ENCODE data around the gene CAMSAP1.
A peak's percentile ranks its signal among the peaks of the same experiment; 100 is the strongest.

Gene CAMSAP1

GRCh38 chr9:135780626-135781025 is 126.7 kb downstream of the CAMSAP1 start:
- Histone ChIP-seq H2AK5ac (ENCODE audit: low read length, severe bottlenecking) (no peak overlapping the region), H3K4me2 (ENCODE audit: low read length, poor library complexity, severe bottlenecking) (no peak overlapping the region), H2BK15ac (ENCODE audit: low read depth, poor library complexity, severe bottlenecking) (no peak overlapping the region), H3K9me3 (ENCODE audit: control insufficient read depth, low read length) (no peaks in the 10 kb centered on the region), H3K4ac (ENCODE audit: low read depth in 1 of 2, low read length in 2 of 2) (no peak overlapping the region), H3K18ac (ENCODE audit: low read depth in 1 of 2, low read length in 2 of 2) (no peak overlapping the region), H3K23ac (ENCODE audit: low read length in 2 of 2) (no peak overlapping the region), H3K4me3 (ENCODE audit: insufficient read depth in 1 of 2, low read depth in 1 of 2, low read length in 2 of 2) (no peak overlapping the region), H3K36me3 (ENCODE audit: control insufficient read depth in 1 of 2, insufficient read depth in 2 of 2, low read depth in 1 of 2, low read length in 2 of 2) (no peaks in the 10 kb centered on the region), H3K14ac (ENCODE audit: low read length in 2 of 2) (no peak overlapping the region), H3K9ac (ENCODE audit: low read length) (no peak overlapping the region), H3K27ac (ENCODE audit: low read length, poor library complexity, severe bottlenecking) (no peak overlapping the region), H4K8ac (ENCODE audit: low read length) (no peak overlapping the region), H2BK12ac (ENCODE audit: low read length in 2 of 2) (no peak overlapping the region), H3K4me1 (ENCODE audit: control insufficient read depth, insufficient read depth, low read depth, low read length) (no peaks in the 10 kb centered on the region), H2AFZ (ENCODE audit: low read depth, low read length) (no peak overlapping the region), H3K27me3 (ENCODE audit: control insufficient read depth in 1 of 2, insufficient read depth in 1 of 2, low read length in 2 of 2) (peaks cover 4 to 34% of the 10 kb centered on the region in 2 experiments), H2BK120ac (ENCODE audit: low read depth, low read length) (no peak overlapping the region), H2BK5ac (ENCODE audit: low read depth, low read length, poor library complexity, severe bottlenecking) (no peak overlapping the region), H3K79me1 (replicated peaks; ENCODE audit: low read length, poor library complexity, severe bottlenecking) (no peaks in the 10 kb centered on the region), H4K91ac (ENCODE audit: low read length) (no peak overlapping the region)
- DNase-seq: no peak
- WGBS: 84% methylated on average over 21 of the region's 21 CpGs

GRCh38 chr9:135780086-135780485 is 127.3 kb downstream of the CAMSAP1 start:
- H3K4ac ChIP-seq (ENCODE audit: low read depth in 1 of 2, low read length in 2 of 2): no peak overlapping the region
- no peak overlapping the region for H2BK15ac ChIP-seq (ENCODE audit: low read depth, poor library complexity, severe bottlenecking)
- H3K23ac ChIP-seq (ENCODE audit: low read length in 2 of 2): no peak overlapping the region
- no peak overlapping the region for H2AK5ac ChIP-seq (ENCODE audit: low read length, severe bottlenecking)
- no peak overlapping the region for H3K4me3 ChIP-seq (ENCODE audit: insufficient read depth in 1 of 2, low read depth in 1 of 2, low read length in 2 of 2)
- no peak overlapping the region for H2BK5ac ChIP-seq (ENCODE audit: low read depth, low read length, poor library complexity, severe bottlenecking)
- no peak for DNase-seq
- no peak overlapping the region for H4K8ac ChIP-seq (ENCODE audit: low read length)
- no peak overlapping the region for H3K14ac ChIP-seq (ENCODE audit: low read length in 2 of 2)
- H3K79me1 ChIP-seq (replicated peaks; ENCODE audit: low read length, poor library complexity, severe bottlenecking): no peaks in the 10 kb centered on the region
- H3K4me2 ChIP-seq (ENCODE audit: low read length, poor library complexity, severe bottlenecking): no peak overlapping the region
- H2BK12ac ChIP-seq (ENCODE audit: low read length in 2 of 2): no peak overlapping the region
- no peak overlapping the region for H4K91ac ChIP-seq (ENCODE audit: low read length)
- H3K4me1 ChIP-seq (ENCODE audit: control insufficient read depth, insufficient read depth, low read depth, low read length): no peaks in the 10 kb centered on the region
- H3K18ac ChIP-seq (ENCODE audit: low read depth in 1 of 2, low read length in 2 of 2): no peak overlapping the region
- 88% methylated on average over 16 of the region's 16 CpGs for WGBS
- H3K9ac ChIP-seq (ENCODE audit: low read length): no peak overlapping the region
- H2AFZ ChIP-seq (ENCODE audit: low read depth, low read length): no peak overlapping the region
- H3K9me3 ChIP-seq (ENCODE audit: control insufficient read depth, low read length): no peaks in the 10 kb centered on the region
- no peak overlapping the region for H3K27ac ChIP-seq (ENCODE audit: low read length, poor library complexity, severe bottlenecking)
- H3K27me3 ChIP-seq (ENCODE audit: control insufficient read depth in 1 of 2, insufficient read depth in 1 of 2, low read length in 2 of 2): peaks cover 4 to 34% of the 10 kb centered on the region in 2 experiments
- no peak overlapping the region for H2BK120ac ChIP-seq (ENCODE audit: low read depth, low read length)
- H3K36me3 ChIP-seq (ENCODE audit: control insufficient read depth in 1 of 2, insufficient read depth in 2 of 2, low read depth in 1 of 2, low read length in 2 of 2): no peaks in the 10 kb centered on the region

- no peak overlapping the region for H3K18ac ChIP-seq (ENCODE audit: low read depth in 1 of 2, low read length in 2 of 2)
- H3K9ac ChIP-seq (ENCODE audit: low read length): no peak overlapping the region
- no peak overlapping the region for H4K91ac ChIP-seq (ENCODE audit: low read length)
- H3K14ac ChIP-seq (ENCODE audit: low read length in 2 of 2): no peak overlapping the region
- no peaks in the 10 kb centered on the region for H3K79me1 ChIP-seq (replicated peaks; ENCODE audit: low read length, poor library complexity, severe bottlenecking)
- no peaks in the 10 kb centered on the region for H3K36me3 ChIP-seq (ENCODE audit: control insufficient read depth in 1 of 2, insufficient read depth in 2 of 2, low read depth in 1 of 2, low read length in 2 of 2)
- H3K27me3 ChIP-seq (ENCODE audit: control insufficient read depth in 1 of 2, insufficient read depth in 1 of 2, low read length in 2 of 2): peaks cover 4 to 34% of the 10 kb centered on the region in 2 experiments
- no peak overlapping the region for H2BK12ac ChIP-seq (ENCODE audit: low read length in 2 of 2)
- H3K4ac ChIP-seq (ENCODE audit: low read depth in 1 of 2, low read length in 2 of 2): no peak overlapping the region
- WGBS: 86% methylated on average over 14 of the region's 14 CpGs
- H3K27ac ChIP-seq (ENCODE audit: low read length, poor library complexity, severe bottlenecking): no peak overlapping the region
- no peaks in the 10 kb centered on the region for H3K9me3 ChIP-seq (ENCODE audit: control insufficient read depth, low read length)
- H2BK5ac ChIP-seq (ENCODE audit: low read depth, low read length, poor library complexity, severe bottlenecking): no peak overlapping the region
- H3K4me3 ChIP-seq (ENCODE audit: insufficient read depth in 1 of 2, low read depth in 1 of 2, low read length in 2 of 2): no peak overlapping the region
- H2AFZ ChIP-seq (ENCODE audit: low read depth, low read length): no peak overlapping the region
- peak overlapping the region; percentile 17 for H4K8ac ChIP-seq (ENCODE audit: low read length)
- no peak overlapping the region for H2AK5ac ChIP-seq (ENCODE audit: low read length, severe bottlenecking)
- H2BK120ac ChIP-seq (ENCODE audit: low read depth, low read length): no peak overlapping the region
- no peak overlapping the region for H2BK15ac ChIP-seq (ENCODE audit: low read depth, poor library complexity, severe bottlenecking)
- no peak overlapping the region for H3K23ac ChIP-seq (ENCODE audit: low read length in 2 of 2)
- no peak for DNase-seq
- H3K4me2 ChIP-seq (ENCODE audit: low read length, poor library complexity, severe bottlenecking): no peak overlapping the region
- no peaks in the 10 kb centered on the region for H3K4me1 ChIP-seq (ENCODE audit: control insufficient read depth, insufficient read depth, low read depth, low read length)
These were observed 127.8 kb downstream of the CAMSAP1 start for GRCh38 chr9:135779571-135779970.

GRCh38 chr9:135778421-135778820 is 128.9 kb downstream of the CAMSAP1 start:
- Histone ChIP-seq H3K14ac (ENCODE audit: low read length in 2 of 2) (no peak overlapping the region), H3K4me3 (ENCODE audit: insufficient read depth in 1 of 2, low read depth in 1 of 2, low read length in 2 of 2) (no peak overlapping the region), H3K18ac (ENCODE audit: low read depth in 1 of 2, low read length in 2 of 2) (no peak overlapping the region), H2BK12ac (ENCODE audit: low read length in 2 of 2) (no peak overlapping the region), H4K8ac (ENCODE audit: low read length) (no peak overlapping the region), H3K4ac (ENCODE audit: low read depth in 1 of 2, low read length in 2 of 2) (no peak overlapping the region), H3K36me3 (ENCODE audit: control insufficient read depth in 1 of 2, insufficient read depth in 2 of 2, low read depth in 1 of 2, low read length in 2 of 2) (no peaks in the 10 kb centered on the region), H2BK5ac (ENCODE audit: low read depth, low read length, poor library complexity, severe bottlenecking) (no peak overlapping the region), H3K4me2 (ENCODE audit: low read length, poor library complexity, severe bottlenecking) (no peak overlapping the region), H3K23ac (ENCODE audit: low read length in 2 of 2) (no peak overlapping the region), H3K27ac (ENCODE audit: low read length, poor library complexity, severe bottlenecking) (no peak overlapping the region), H3K9me3 (ENCODE audit: control insufficient read depth, low read length) (no peaks in the 10 kb centered on the region), H2BK15ac (ENCODE audit: low read depth, poor library complexity, severe bottlenecking) (no peak overlapping the region), H2BK120ac (ENCODE audit: low read depth, low read length) (no peak overlapping the region), H4K91ac (ENCODE audit: low read length) (no peak overlapping the region), H3K79me1 (replicated peaks; ENCODE audit: low read length, poor library complexity, severe bottlenecking) (no peaks in the 10 kb centered on the region), H3K27me3 (ENCODE audit: control insufficient read depth in 1 of 2, insufficient read depth in 1 of 2, low read length in 2 of 2) (peaks cover 4 to 38% of the 10 kb centered on the region in 2 experiments), H3K4me1 (ENCODE audit: control insufficient read depth, insufficient read depth, low read depth, low read length) (peaks cover 2% of the 10 kb centered on the region), H2AFZ (ENCODE audit: low read depth, low read length) (no peak overlapping the region), H3K9ac (ENCODE audit: low read length) (no peak overlapping the region), H2AK5ac (ENCODE audit: low read length, severe bottlenecking) (no peak overlapping the region)
- no peak for DNase-seq
- 97% methylated on average over 10 of the region's 19 CpGs for WGBS
